Superior temporal gyrus (tissue), 1 donor: Measurements from ENCODE around the gene PAK2.
"Not testable (repeated sequence)": the region's sequence is repeated elsewhere in the genome, so short reads cannot be mapped to it uniquely, and the experiment has no call there.

ENCODE experiments used
- DNase-seq: peaks from one replicate; pipeline ENCODE4 v3.0.0-alpha.2; 2016; ENCODE audit errors: extremely low spot score

The PAK2 gene

GRCh38 chr3:196736670-196737374 lies 2.8 kb upstream of the PAK2 start:
- no peak for DNase-seq

GRCh38 chr3:196737655-196738054 lies 2.0 kb upstream of the PAK2 start:
- no peak for DNase-seq

- peak; percentile 68 for DNase-seq
Measured at GRCh38 chr3:196740481-196741248, 1.0 kb downstream of the PAK2 start.

GRCh38 chr3:196741249-196741889 lies 1.7 kb downstream of the PAK2 start:
- DNase-seq: peak; percentile 25

GRCh38 chr3:196743569-196743968 lies 3.9 kb downstream of the PAK2 start:
- DNase-seq: not testable (repeated sequence)

GRCh38 chr3:196749125-196749524 lies 9.5 kb downstream of the PAK2 start:
- DNase-seq: no peak

GRCh38 chr3:196753201-196753600 lies 13.5 kb downstream of the PAK2 start:
- DNase-seq: no peak

DNA sequence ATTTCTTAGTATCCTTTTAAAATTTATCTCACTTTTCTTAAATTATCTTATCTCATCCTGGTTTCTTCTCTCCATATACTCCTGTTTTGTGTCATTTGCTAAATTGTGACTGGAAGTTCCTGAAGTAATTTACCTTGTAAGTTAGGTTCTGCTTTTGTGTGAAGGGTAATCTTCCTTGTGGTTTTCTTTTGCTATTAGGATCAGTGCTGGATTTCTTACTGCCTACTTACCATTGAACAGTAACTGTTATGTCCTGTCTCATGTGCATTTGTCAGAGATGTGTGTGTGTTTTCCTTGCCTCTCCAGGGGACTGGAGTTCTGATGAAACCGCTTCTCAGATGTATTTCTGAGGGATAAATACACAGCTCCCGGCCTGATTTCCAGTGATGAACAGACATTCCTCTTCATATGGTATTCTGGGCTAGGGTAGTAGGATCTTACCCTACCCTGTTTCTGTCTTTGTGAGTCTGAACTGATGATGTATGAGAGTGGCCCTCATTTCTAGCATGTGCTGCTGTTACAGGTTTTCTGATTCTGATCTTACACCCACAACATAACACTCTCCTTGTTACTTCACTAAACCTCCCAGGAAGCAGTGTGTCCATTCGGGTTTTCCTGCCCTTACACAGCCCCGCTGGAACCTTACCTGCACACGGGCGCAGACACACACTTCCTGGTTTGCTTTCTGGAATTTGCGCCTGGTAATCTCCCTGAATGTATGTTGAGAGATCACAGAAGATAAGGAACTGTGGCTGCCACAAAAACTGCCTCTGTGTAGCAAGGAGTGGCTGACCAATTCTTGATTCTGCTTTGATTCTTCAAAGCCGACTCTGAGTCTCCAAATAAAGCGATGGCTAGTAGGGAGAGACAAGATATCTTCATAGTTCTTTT lies 14.7 kb downstream of the PAK2 start:
- no peak for DNase-seq

DNA sequence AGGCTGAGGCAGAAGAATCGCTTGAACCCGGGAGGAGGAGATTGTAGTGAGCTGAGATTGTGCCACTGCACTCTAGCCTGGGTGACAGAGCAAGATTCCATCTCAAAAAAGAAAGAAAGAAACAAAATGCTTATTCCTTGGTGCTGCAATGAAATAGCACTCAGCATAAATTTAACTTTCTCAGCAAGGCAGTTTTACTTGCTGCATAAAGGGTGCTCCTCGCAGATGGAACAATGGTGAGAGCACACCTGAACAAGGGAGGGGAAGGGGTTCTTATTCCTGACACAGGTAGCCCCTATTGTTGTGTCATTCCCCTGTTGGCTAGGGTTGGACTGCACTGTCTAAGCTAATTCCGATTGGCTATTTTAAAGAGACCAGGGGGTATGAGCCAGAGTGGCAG lies 17.1 kb downstream of the PAK2 start:
- DNase-seq: no peak

DNA sequence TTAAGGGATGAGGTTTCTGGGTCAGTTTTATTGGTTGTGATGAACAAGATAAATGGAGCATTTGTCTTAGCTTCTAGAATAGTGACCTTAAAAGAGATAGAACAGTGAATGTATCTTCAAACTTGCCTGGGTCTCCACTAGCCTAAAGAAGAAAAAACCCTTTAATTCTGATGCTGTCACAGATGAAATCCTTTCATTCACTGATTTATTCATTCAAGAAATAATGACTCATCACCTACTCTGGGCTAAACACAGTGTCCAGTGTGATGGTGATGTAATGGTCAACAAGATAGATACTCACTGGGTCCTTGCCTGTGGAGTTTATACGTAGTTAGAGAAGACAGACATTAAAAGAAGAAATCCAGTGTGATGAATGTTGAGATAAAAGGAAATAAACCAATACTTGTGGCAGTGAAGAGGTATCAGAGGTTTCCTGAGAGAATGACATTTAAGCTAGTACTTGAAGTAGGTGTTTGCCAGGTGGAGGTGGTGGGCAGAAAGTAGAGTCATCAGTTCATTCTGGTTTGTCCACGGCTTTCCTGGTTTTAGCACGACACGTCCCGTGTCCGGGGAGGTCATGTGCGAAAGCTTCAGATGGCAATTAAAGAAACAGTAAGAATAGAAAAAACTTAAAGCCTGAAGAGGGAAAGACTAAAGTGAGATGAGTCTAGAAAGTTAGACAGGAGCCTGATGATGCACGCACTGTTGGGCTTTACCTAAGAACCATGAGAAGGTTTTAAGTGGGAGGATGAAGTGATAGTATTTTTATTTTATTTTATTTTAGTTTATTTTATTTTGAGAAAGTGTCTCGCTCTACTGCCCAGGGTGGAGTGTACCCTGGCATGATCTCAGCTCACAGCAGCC lies 18.5 kb downstream of the PAK2 start:
- DNase-seq: peak; percentile 78

GRCh38 chr3:196763179-196763578 lies 23.5 kb downstream of the PAK2 start:
- DNase-seq: peak; percentile 81

DNA sequence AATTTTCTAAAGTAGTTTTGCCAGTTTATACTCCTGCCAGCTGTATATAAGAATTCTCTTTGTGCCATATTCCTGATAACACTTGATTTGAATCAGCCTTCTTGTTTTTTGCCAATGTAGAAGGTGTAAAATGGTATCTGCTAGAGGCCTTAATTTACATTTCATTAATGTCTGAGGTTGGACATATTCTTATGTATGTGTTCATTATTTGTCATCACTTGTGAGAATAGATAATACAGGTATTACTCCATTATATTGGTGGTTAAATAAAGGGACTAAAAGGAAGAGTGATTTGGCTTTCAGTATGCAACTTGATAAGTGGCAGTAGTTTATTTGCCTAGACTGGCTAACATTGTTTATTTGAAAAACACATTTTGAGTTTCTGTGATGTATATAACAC lies 25.8 kb downstream of the PAK2 start:
- DNase-seq: no peak

DNA sequence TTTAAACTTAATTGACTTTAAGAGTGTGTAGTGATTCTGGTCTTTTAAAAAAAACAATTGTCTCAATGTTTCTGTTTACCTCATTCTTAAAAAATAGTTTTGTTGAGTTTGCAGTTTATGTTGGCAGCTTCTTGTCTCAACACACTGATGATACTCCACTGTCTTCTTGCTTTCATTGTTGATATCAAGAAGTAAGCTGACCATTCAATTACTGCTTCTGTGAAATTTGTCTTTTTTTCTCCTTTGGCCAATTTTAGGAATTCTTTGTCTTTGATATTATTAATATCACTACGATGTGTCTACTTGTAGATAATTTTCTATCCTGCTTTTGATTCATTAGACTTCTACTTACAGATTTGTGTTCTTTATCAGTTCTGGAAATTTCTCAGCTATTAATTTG lies 31.4 kb downstream of the PAK2 start:
- no peak for DNase-seq

DNA sequence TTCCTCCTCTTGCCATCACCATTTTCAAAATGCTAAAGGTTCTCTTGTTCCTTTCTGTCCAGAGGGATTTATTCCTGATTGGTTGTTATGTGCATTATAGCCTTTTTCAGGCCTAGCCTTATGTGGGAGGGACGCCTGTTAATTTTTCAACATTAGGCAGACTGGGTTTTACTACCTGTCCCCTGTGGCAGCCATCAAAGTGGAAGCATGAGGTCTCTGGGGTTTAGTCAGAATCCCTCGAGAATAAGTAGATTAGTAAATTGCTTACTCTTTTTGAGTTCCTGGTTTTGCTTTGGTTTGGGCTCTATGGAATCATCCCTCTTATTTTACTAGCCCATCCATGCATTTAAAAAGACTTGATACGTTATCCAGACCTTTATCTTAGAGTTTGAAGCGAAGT lies 32.4 kb downstream of the PAK2 start:
- DNase-seq: peak; percentile 42

- DNase-seq: peak; percentile 87
Measured at GRCh38 chr3:196772897-196773296, 33.2 kb downstream of the PAK2 start.

- no peak for DNase-seq
Measured at GRCh38 chr3:196774191-196774820, 34.6 kb downstream of the PAK2 start.

- DNase-seq: no peak
Measured at GRCh38 chr3:196774848-196775422, 35.3 kb downstream of the PAK2 start.

DNA sequence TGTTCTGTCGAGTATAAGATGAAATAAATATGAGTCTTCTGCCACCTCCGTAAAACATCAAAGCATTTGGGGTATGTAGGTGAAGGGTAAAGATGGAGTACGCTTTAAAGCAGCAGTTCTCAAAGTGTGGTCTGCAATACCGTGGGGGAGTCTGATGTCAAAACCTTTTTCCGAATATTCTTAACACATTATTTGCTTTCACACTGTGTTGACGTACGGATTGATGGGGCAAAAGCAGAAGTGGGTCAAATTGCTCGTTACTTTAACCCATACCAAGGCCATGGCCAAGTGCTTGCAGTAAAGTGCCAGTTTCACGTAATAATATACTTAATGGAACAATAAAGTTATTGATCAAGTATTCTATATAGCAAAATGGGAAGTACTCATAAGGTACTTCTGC lies 36.3 kb downstream of the PAK2 start:
- DNase-seq: no peak

- no peak for DNase-seq
Measured at GRCh38 chr3:196777836-196778235, 38.2 kb downstream of the PAK2 start.

DNA sequence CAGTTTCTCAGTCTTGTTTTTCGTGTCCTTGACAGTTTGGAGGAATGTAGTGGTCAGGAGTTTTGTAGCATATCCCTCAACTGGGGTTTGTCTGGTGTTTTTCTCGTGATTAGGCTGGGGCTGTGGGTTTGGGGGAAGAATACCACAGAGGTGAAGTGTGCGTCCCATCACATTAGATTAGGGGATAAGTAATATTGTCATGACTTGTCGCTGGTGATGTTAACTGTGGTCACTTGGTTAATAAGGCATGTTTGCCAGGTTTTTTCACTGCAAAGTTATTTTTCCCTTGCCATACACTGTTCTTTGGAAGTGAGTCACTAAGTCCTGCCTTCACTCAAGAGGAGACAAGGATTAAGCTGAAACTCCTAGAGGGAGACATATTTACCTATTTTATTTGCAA lies 39.1 kb downstream of the PAK2 start:
- no peak for DNase-seq
